ENCODE data around the gene FSTL5.

DNA sequence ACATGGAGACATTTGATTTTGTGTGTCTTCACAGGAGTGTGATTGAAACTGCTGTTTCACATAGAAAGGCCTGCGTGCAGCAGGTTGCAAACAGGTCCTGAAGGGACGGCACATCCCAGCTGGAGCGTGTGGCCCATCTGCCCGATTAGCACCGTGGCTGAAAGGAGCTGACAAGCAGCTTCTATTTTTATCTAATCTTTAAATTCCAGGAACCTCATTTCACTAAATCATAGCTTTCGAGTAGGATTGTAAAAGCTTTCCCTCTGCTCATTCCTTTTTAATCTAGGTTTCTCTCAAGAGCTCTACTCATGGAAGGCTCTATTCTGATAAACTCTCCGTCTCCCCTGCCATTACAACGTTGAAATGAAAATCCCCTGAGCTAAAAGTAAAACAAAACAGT, 106.8 kb downstream of the FSTL5 start:
- TF ChIP-seq CTCF (IDR thresholded peaks at IDR 0.05; ENCODE audit: low read depth, low read length, poor library complexity, severe bottlenecking) (no peak), EZH2phosphoT487 (IDR thresholded peaks at IDR 0.05; ENCODE audit: borderline replicate concordance, low read length) (no peak)

All from DOHH2 (cell line).